HL-60/S4 treated with retinoic acid at 250 ng/mL for 4 days and 3 days (cell line): ENCODE measurements around the gene ZNF581.

Experiments used
- in situ Hi-C: fragments of 300-500 bp; cut with MboI; formaldehyde crosslinking; loops from 2 replicates; pipeline ENCODE4 v1.7.0; 2022; ENCODE audit warnings: low sequenced_read_pairs

Gene ZNF581

DNA sequence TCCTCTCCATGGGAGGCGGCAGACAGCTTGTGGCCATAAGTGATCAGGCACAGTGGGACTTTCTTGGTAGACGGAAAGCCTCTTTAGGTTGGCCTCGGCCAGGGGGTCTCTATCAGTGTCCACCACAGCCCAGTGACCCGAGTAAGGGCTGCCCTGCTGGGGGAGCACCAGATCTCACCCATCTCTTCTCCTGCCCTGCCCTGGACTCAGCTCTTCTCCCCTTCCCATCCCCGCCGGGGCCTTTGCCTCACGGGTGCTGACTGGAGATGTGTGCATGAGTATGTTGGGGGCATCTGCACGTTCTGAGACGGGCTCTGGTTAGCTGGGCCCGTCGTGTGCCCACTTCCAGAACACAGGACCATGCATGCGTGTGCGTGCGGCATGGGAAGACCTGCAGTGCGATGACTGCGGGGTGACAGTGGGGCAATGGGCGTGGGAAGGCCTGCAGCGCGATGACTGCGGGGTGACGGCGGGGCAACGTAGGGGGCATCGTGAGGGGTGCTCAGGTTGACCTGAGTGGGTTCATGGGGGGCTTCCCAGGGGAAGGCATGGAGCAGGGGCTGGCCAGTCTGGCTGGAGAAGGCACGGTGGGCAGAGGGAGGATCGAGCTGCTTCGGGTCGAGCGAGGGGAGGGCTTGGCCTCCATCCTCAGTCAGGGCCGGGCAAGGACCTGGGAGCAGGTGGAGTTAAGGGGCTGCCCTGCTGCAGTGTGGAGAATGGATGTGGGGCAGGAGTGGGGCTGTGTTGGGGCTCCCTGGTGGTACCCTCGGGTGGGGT is 47.5 kb downstream of the ZNF581 start:
- in situ Hi-C loops, result no loop called here

DNA sequence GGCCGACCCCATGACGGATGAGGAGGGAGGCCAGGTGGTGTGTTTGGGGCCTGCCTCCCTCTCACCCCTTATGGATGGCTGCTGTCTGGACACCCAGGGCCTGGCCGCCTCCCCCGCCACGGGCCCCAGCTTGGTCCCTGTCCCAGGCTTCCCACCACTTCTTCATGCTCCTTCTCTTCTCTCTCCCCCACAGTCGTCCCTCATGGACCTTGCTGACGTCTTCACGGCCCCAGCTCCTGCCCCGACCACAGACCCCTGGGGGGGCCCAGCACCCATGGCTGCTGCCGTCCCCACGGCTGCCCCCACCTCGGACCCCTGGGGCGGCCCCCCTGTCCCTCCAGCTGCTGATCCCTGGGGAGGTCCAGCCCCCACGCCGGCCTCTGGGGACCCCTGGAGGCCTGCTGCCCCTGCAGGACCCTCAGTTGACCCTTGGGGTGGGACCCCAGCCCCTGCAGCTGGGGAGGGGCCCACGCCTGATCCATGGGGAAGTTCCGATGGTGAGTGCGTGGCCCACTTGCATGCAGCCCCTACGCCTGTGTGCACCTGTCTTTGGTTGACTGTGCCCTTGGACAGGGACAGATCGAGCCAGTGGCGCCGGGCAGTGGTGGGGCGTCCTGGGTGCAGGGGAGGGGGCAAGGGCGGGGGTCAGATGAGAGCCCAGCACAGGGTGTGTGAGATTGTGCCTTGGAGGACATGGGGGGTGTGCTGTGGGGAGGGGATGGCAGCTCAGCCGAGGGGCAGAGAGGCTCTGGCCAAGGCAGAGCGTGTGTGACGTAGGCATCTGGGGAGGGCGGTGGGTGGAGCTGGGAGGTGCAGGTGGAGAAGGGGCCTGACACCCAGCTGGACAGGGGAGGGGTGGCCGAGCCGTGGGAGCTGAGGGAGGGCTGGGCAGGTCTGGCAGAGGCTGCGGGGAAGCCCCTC is 48.4 kb downstream of the ZNF581 start:
- in situ Hi-C loops, result no loop called here

- in situ Hi-C loops, result no loop called here
Measured at GRCh38 chr19:55692681-55693081, 49.2 kb downstream of the ZNF581 start.

- in situ Hi-C loops, result no loop called here
Measured at GRCh38 chr19:55693336-55693974, 50.0 kb downstream of the ZNF581 start.

- in situ Hi-C loops, result no loop called here
Measured at GRCh38 chr19:55694241-55694655, 50.8 kb downstream of the ZNF581 start.

DNA sequence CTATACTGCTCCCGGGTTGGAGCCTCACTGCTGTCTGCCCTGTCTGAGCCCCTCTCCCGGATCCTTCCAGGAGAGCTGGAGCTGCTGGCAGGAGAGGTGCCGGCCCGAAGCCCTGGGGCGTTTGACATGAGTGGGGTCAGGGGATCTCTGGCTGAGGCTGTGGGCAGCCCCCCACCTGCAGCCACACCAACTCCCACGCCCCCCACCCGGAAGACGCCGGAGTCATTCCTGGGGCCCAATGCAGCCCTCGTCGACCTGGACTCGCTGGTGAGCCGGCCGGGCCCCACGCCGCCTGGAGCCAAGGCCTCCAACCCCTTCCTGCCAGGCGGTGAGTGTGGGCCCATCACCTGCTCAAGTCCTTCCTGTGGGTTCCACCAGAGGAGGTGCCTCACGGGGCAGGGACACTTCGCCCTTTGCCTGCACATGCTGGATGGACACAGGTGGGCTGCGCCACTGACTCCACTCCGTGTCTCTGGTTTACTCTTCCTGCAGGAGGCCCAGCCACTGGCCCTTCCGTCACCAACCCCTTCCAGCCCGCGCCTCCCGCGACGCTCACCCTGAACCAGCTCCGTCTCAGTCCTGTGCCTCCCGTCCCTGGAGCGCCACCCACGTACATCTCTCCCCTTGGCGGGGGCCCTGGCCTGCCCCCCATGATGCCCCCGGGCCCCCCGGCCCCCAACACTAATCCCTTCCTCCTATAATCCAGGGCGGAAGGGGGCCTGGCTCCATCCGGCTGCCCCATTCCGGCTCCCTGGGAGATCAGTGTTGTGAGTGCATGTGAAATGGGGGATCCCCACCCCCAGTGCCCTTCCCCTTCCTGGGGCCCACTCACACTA is 51.4 kb downstream of the ZNF581 start:
- in situ Hi-C loops, result no loop called here
